HCT116 (cell line): Measurements from ENCODE around the gene PGA4. TPM values are rescaled to one million over a fixed set of nuclear protein-coding genes. Genes with fewer than 3 reads are reported as not detected.
"Not testable (repeated sequence)": the region's sequence is repeated elsewhere in the genome, so short reads cannot be mapped to it uniquely, and the experiment has no call there.

Experiments
- ATAC-seq: fragments of 200-7000 bp; cut with Tn5 transposase; 2 replicates; pipeline ENCODE4 v1.9.1; 2020; ENCODE audit warnings: mild to moderate bottlenecking, moderate library complexity
- BruUV-seq: library from RNA; stranded (reverse); fragments of 400-500 nt; replicated peaks from 2 replicates; lab custom pipeline; 2021; lab: Mats Ljungman, UMichigan
- CTCF ChIA-PET: fragments of 300-600 bp; sonication (Branson Sonifier 250); formaldehyde crosslinking; loops from one replicate; lab custom pipeline; 2021; ENCODE audit warnings: antibody characterized with exemption; lab: Charles Lee
- POLR2A ChIA-PET: fragments of 300-600, 350-600 bp; sonication (Branson Sonifier 250); formaldehyde crosslinking; loops from one replicate; lab custom pipeline; 2021; ENCODE audit warnings: antibody characterized with exemption; lab: Charles Lee
- RAD21 ChIA-PET, 2 experiments: fragments of 300-600 bp; sonication (Branson Sonifier 250); formaldehyde crosslinking; loops; one replicate each; lab custom pipeline; 2023; ENCODE audit warnings: low total read pairs in 2 of 2; ENCODE audit not compliant: uncharacterized antibody in 2 of 2, unreplicated experiment in 2 of 2, low non-redundant PET in 1 of 2; lab: Charles Lee
- DNase-seq: peaks from one replicate; pipeline ENCODE4 v3.0.0-alpha.2; 2010; ENCODE audit warnings: low read depth, low spot score
- H2AFZ ChIP-seq: fragments of 200-600 bp; shearing (Covaris generic), sonication (generic); 2 replicates; pipeline ENCODE4 v1.6.1; 2017; ENCODE audit warnings: low read depth, mixed run types, mixed read lengths, antibody characterized with exemption, low read length; ENCODE audit not compliant: poor library complexity, severe bottlenecking
- H3K27ac ChIP-seq: 2 replicates; pipeline ENCODE4 v1.5.1; 2012; ENCODE audit warnings: low read depth, low read length
- H3K27me3 ChIP-seq: fragments of 200-600 bp; sonication (generic); 2 replicates; pipeline ENCODE4 v1.6.1; 2016; ENCODE audit warnings: mixed run types, low read length, mixed read lengths; ENCODE audit not compliant: insufficient read depth
- H3K36me3 ChIP-seq, 2 experiments: fragments of 200-500 bp in 1 of 2; fragments of 200-600 bp in 1 of 2; sonication (Bioruptor generic) in 1 of 2; sonication (generic) in 1 of 2; 2 replicates each; pipeline versions ENCODE4 v1.5.1 to v1.6.1; 2014 to 2016; ENCODE audit warnings: low read length in 2 of 2, inconsistent platforms in 1 of 2, mixed read lengths in 1 of 2, mixed run types in 1 of 2; ENCODE audit not compliant: insufficient read depth in 2 of 2, control insufficient read depth in 1 of 2
- H3K4me1 ChIP-seq, 2 experiments: fragments of 200-600 bp in 1 of 2; sonication (generic) in 1 of 2; 2 replicates each; pipeline versions ENCODE4 v1.5.1 to v1.6.1; 2012 to 2017; ENCODE audit warnings: low read length in 2 of 2, inconsistent platforms in 1 of 2, mild to moderate bottlenecking in 1 of 2, mixed read lengths in 1 of 2, mixed run types in 1 of 2, moderate library complexity in 1 of 2; ENCODE audit not compliant: insufficient read depth in 2 of 2, control insufficient read depth in 1 of 2
- H3K4me2 ChIP-seq: fragments of 200-600 bp; sonication (generic); 2 replicates; pipeline ENCODE4 v1.6.1; 2017; ENCODE audit warnings: mixed run types, low read length, mixed read lengths
- H3K4me3 ChIP-seq, 2 experiments: fragments of 200-600 bp in 1 of 2; sonication (generic) in 1 of 2; replicated peaks in 1 of 2; 2 replicates each; pipeline ENCODE4 v1.5.1; 2011 to 2016; ENCODE audit warnings: low read length in 2 of 2, control low read depth in 1 of 2, low read depth in 1 of 2, mild to moderate bottlenecking in 1 of 2, mixed read lengths in 1 of 2, mixed run types in 1 of 2
- H3K79me2 ChIP-seq: fragments of 200-600 bp; sonication (generic); 2 replicates; pipeline ENCODE4 v1.6.1; 2017; ENCODE audit warnings: mild to moderate bottlenecking, mixed run types, low read length, moderate library complexity, mixed read lengths; ENCODE audit not compliant: insufficient read depth
- H3K9ac ChIP-seq: fragments of 200-600 bp; sonication (generic); 2 replicates; pipeline ENCODE4 v1.6.1; 2016; ENCODE audit warnings: low read length, mixed read lengths
- H3K9me2 ChIP-seq: fragments of 200-600 bp; sonication (generic), shearing (Covaris generic); 2 replicates; pipeline ENCODE4 v1.6.1; 2017; ENCODE audit warnings: mixed run types, mild to moderate bottlenecking, moderate library complexity; ENCODE audit not compliant: insufficient read depth
- H3K9me3 ChIP-seq, 2 experiments: fragments of 200-500 bp in 1 of 2; fragments of 200-600 bp in 1 of 2; sonication (Bioruptor generic) in 1 of 2; sonication (generic) in 1 of 2; 2 replicates each; pipeline ENCODE4 v1.6.1; 2014 to 2017; ENCODE audit warnings: low read length in 2 of 2, mixed read lengths in 2 of 2, inconsistent platforms in 1 of 2, low read depth in 1 of 2, mild to moderate bottlenecking in 1 of 2, mixed run types in 1 of 2, moderate library complexity in 1 of 2; ENCODE audit not compliant: control insufficient read depth in 1 of 2, insufficient read depth in 1 of 2
- H4K20me1 ChIP-seq: fragments of 200-600 bp; sonication (generic), shearing (Covaris generic); 2 replicates; pipeline ENCODE4 v1.6.1; 2017; ENCODE audit warnings: mixed run types, mild to moderate bottlenecking, moderate library complexity; ENCODE audit not compliant: insufficient read depth
- intact Hi-C: fragments of 100-400 bp; cut with micrococcal nuclease; formaldehyde crosslinking; loops from 2 replicates; pipeline ENCODE4 v1.10.0; 2022
- total RNA-seq: library from RNA; stranded (reverse); gene quantifications from one replicate; pipeline ENCODE4 v1.2.1, GENCODE V29; 2021; ENCODE audit not compliant: unreplicated experiment

Gene PGA4
- total RNA-seq, 1 experiment from 2014 or later: not detected

GRCh38 chr11:61237130-61237529 is 15.0 kb downstream of the PGA4 start:
- H3K27ac ChIP-seq, RAD21 ChIA-PET, H3K9ac ChIP-seq, CTCF ChIA-PET, intact Hi-C loops, H3K4me3 ChIP-seq, H3K79me2 ChIP-seq, BruUV-seq, H4K20me1 ChIP-seq, H3K4me1 ChIP-seq, POLR2A ChIA-PET, H3K9me3 ChIP-seq, DNase-seq, H3K4me2 ChIP-seq, H3K9me2 ChIP-seq, H3K36me3 ChIP-seq, H2AFZ ChIP-seq, ATAC-seq, H3K27me3 ChIP-seq: not testable (repeated sequence)

- intact Hi-C loops, RAD21 ChIA-PET, ATAC-seq: not testable (repeated sequence)
Observed at GRCh38 chr11:61240288-61240687, 18.1 kb downstream of the PGA4 start.

GRCh38 chr11:61240875-61241274 is 18.7 kb downstream of the PGA4 start, which contains the start of gene PGA5:
Gene PGA5, plus strand, starts transcription at chr11:61241175. Its CDS starts 52 bp downstream, at chr11:61241227.
- H3K27ac ChIP-seq, BruUV-seq, H3K79me2 ChIP-seq, H2AFZ ChIP-seq, H3K9ac ChIP-seq, H3K9me2 ChIP-seq, H3K4me1 ChIP-seq, H3K27me3 ChIP-seq, H3K9me3 ChIP-seq, H3K36me3 ChIP-seq, POLR2A ChIA-PET, RAD21 ChIA-PET, CTCF ChIA-PET, ATAC-seq, H3K4me3 ChIP-seq, DNase-seq, H3K4me2 ChIP-seq, H4K20me1 ChIP-seq, intact Hi-C loops: not testable (repeated sequence)

More at GRCh38 chr11:61240288-61240687, 18.1 kb downstream of the PGA4 start:
- CTCF ChIA-PET, H3K9ac ChIP-seq, H3K27ac ChIP-seq, DNase-seq, H3K9me2 ChIP-seq, POLR2A ChIA-PET, BruUV-seq, H3K4me1 ChIP-seq, H3K4me3 ChIP-seq, H3K27me3 ChIP-seq, H4K20me1 ChIP-seq, H2AFZ ChIP-seq, H3K79me2 ChIP-seq, H3K36me3 ChIP-seq, H3K4me2 ChIP-seq, H3K9me3 ChIP-seq: not testable (repeated sequence)

- H3K9ac ChIP-seq, H3K79me2 ChIP-seq, H3K36me3 ChIP-seq, H3K4me2 ChIP-seq, CTCF ChIA-PET, H2AFZ ChIP-seq, intact Hi-C loops, DNase-seq, ATAC-seq, H3K9me2 ChIP-seq, H4K20me1 ChIP-seq, POLR2A ChIA-PET, RAD21 ChIA-PET, H3K9me3 ChIP-seq, H3K27me3 ChIP-seq, BruUV-seq, H3K27ac ChIP-seq, H3K4me1 ChIP-seq, H3K4me3 ChIP-seq: not testable (repeated sequence)
Observed at GRCh38 chr11:61241526-61241925, 19.4 kb downstream of the PGA4 start.
